GM19351 (cell line): ENCODE results near the gene KRT27.

Experiments
- ATAC-seq: cut with Tn5 transposase; IDR thresholded peaks from one replicate; pipeline ENCODE4 v1.9.1; 2021; ENCODE audit warnings: mild to moderate bottlenecking, moderate library complexity; ENCODE audit not compliant: unreplicated experiment

KRT27 gene

GRCh38 chr17:40809721-40810421, 27.5 kb upstream of the KRT27 start:
- ATAC-seq = no peak

- ATAC-seq = no peak
Measured at GRCh38 chr17:40806131-40806530, 23.8 kb upstream of the KRT27 start.

GRCh38 chr17:40803617-40804082, 21.3 kb upstream of the KRT27 start:
- ATAC-seq = no peak

GRCh38 chr17:40801157-40801556, 18.8 kb upstream of the KRT27 start:
- ATAC-seq = no peak

- no peak for ATAC-seq
Measured at GRCh38 chr17:40800381-40800780, 18.0 kb upstream of the KRT27 start.

GRCh38 chr17:40799859-40800258, 17.5 kb upstream of the KRT27 start, which contains the start of gene KRT28:
Gene KRT28, minus strand, starts transcription at chr17:40799959. Its CDS starts 66 bp downstream, at chr17:40799893.
- no peak for ATAC-seq

GRCh38 chr17:40796846-40797245, 14.5 kb upstream of the KRT27 start:
- ATAC-seq = no peak

GRCh38 chr17:40795019-40795667, 12.8 kb upstream of the KRT27 start:
- no peak for ATAC-seq

- ATAC-seq = no peak
Measured at GRCh38 chr17:40794466-40794865, 12.1 kb upstream of the KRT27 start.

GRCh38 chr17:40793832-40794231, 11.5 kb upstream of the KRT27 start:
- ATAC-seq = no peak

- ATAC-seq = no peak
Measured at GRCh38 chr17:40791787-40792436, 9.6 kb upstream of the KRT27 start.

GRCh38 chr17:40791111-40791510, 8.8 kb upstream of the KRT27 start:
- no peak for ATAC-seq

GRCh38 chr17:40779181-40779909, 3.0 kb downstream of the KRT27 start:
- ATAC-seq = no peak

- ATAC-seq = no peak
Measured at GRCh38 chr17:40778461-40778860, 3.9 kb downstream of the KRT27 start.

GRCh38 chr17:40777971-40778370, 4.4 kb downstream of the KRT27 start:
- ATAC-seq = no peak

GRCh38 chr17:40777459-40777858, 4.9 kb downstream of the KRT27 start:
- no peak for ATAC-seq

- no peak for ATAC-seq
Measured at GRCh38 chr17:40775945-40776344, 6.4 kb downstream of the KRT27 start.

GRCh38 chr17:40772101-40772500, 10.2 kb downstream of the KRT27 start, which contains the start of gene KRT26:
Gene KRT26, minus strand, starts transcription at chr17:40772201. Its CDS starts 88 bp downstream, at chr17:40772113.
- ATAC-seq = no peak

- no peak for ATAC-seq
Measured at GRCh38 chr17:40765657-40766056, 16.7 kb downstream of the KRT27 start.

- no peak for ATAC-seq
Measured at GRCh38 chr17:40763752-40764151, 18.6 kb downstream of the KRT27 start.
